AG09309 (cell line): Measurements from ENCODE around the gene TUBGCP5.

Source experiments
- DNase-seq: peaks from one replicate; pipeline ENCODE4 v3.0.0-alpha.2; 2010; ENCODE audit warnings: low read depth
- H3K4me3 ChIP-seq: 2 replicates; pipeline ENCODE4 v1.5.1; 2011; ENCODE audit warnings: mild to moderate bottlenecking, low read depth, low read length, moderate library complexity; ENCODE audit not compliant: control insufficient read depth
- TF ChIP-seq, protein P1 (sequence below): IDR thresholded peaks from 2 replicates; pipeline ENCODE4 v1.5.1; 2011; ENCODE audit warnings: mild to moderate bottlenecking, low read depth, low read length, inconsistent platforms; ENCODE audit not compliant: insufficient read depth, control insufficient read depth; ENCODE audit errors: missing control alignments

The TUBGCP5 gene

DNA sequence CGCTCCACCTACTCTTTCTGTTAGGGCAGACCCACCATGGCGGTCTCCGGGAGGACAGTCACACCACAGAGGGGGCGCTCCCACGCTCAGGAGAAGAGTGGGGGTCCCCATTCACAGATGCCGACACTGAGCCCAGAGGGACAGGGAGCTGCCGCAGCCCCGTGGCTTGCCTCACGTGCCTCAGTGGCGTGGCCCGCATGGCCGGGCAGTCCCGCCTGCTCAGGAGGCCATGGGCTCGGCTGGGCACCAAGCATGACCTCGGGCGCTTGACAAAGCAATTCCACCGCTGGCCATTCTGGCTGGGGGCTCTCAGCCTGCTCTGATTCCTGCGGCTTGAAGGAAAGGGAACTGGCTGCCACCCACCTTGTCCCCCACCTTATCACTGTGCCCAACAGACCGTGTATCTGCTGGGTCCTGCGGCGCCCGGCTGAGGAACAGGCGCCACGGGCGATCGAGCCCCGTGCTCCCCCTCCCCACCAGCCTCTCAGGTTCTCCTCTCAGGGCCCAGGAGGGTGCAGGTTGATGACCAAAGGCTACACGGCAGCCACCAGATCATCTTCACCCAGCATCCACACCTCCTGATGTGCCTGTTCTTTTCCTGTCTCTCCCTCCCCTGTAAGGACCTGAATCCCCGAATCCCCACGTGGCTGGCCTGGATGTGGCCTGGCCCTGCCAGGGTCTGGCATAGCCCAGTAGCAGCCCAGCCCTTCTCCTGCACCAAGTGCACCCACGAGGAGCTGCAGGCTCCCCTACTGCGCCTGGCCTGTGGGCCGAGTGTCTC is 79.9 kb downstream of the TUBGCP5 start:
- H3K4me3 ChIP-seq: no peak overlapping the region
- DNase-seq: no peak
- TF ChIP-seq, protein P1, sequence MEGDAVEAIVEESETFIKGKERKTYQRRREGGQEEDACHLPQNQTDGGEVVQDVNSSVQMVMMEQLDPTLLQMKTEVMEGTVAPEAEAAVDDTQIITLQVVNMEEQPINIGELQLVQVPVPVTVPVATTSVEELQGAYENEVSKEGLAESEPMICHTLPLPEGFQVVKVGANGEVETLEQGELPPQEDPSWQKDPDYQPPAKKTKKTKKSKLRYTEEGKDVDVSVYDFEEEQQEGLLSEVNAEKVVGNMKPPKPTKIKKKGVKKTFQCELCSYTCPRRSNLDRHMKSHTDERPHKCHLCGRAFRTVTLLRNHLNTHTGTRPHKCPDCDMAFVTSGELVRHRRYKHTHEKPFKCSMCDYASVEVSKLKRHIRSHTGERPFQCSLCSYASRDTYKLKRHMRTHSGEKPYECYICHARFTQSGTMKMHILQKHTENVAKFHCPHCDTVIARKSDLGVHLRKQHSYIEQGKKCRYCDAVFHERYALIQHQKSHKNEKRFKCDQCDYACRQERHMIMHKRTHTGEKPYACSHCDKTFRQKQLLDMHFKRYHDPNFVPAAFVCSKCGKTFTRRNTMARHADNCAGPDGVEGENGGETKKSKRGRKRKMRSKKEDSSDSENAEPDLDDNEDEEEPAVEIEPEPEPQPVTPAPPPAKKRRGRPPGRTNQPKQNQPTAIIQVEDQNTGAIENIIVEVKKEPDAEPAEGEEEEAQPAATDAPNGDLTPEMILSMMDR: no peak

DNA sequence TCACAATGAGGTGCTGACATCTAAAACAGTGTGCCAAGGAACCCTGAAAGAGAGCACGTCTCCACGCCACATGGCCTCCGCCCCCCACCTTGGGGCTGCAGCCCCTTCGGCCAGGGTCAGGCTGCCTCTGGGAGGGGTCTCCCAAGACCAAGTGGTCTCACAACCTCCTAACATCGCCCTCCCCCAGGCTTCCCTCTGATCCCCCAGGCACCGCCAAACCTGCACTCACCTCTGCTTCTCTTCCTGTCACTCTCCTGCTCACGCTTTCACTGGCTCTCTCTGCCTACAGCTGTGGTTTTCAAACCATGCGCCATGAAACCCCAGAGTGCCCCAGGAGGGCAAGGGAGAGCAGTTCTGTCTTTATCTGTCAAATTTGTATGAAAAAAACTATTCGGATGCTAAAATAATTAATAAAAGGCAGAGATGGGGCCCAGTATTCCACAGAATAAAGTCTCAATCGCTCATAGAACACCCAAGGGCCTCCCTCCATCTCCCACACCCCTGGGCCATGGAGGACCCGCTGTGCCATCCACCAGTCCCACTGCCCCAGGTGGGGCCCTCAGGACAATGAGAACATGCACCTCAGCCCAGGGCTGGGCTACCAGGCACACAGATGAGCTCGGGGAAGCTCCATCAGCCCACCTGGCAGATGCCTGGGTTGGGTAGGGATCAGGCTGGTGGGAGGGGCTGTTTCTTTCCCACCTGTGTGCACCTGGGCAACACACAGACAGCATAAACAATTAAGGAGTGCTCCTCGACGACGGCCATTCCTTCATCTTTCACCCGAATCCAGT is 80.7 kb downstream of the TUBGCP5 start:
- TF ChIP-seq, protein P1: no peak

DNA sequence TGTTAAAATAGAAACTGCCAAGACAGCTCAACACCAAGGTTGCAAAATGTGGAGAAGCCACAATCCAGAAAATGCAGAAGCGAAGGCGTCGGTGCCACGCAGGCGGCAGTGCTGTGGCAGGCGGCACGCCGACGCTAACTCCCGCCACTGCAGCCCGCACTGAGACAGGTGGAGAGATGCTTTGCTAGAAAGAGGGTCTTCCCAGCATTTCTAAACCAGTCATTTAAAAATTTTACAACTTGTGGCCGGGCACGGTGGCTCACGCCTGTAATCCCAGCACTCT is 82.5 kb downstream of the TUBGCP5 start:
- DNase-seq: no peak
- TF ChIP-seq, protein P1: no peak

More for the DNA sequence above, 80.7 kb downstream of the TUBGCP5 start:
- H3K4me3 ChIP-seq: no peak overlapping the region
- DNase-seq: no peak

DNA sequence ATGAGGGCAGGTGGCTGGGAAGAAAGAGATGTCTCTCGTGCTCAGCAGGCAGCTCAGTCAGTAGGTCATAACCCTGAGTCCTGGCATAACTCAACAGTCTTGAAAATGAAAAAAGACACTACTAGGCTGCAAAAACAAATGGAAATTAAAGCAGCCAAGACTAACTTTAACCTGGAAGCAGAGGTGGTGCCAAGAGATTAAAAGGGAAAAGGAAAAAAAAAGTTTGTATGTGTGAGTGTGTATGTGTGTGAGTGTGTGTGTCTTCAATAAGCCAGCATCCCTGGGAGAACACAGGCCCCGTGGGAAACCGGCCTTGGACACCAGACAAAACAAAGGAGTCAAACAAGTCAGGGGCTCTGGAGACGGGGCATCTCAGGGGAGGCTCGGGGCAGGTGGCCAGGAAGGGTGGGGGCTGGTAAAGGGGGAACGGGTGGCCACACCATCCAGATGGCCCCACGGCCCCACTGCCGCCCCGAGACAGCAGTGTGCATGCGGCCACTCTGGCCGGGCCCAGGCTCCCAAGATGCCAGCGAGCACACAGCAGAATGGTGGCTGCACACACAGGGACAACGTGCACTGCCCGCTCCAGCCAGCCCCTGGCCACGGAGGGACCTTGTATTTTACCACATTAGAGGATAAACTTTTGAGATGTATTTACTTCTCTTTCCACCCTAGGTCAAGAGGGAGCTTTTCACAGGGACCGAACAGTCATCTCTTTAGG is 83.0 kb downstream of the TUBGCP5 start:
- no peak for DNase-seq
- TF ChIP-seq, protein P1: no peak
- no peak overlapping the region for H3K4me3 ChIP-seq

More for the DNA sequence above, 82.5 kb downstream of the TUBGCP5 start:
- no peak overlapping the region for H3K4me3 ChIP-seq

DNA sequence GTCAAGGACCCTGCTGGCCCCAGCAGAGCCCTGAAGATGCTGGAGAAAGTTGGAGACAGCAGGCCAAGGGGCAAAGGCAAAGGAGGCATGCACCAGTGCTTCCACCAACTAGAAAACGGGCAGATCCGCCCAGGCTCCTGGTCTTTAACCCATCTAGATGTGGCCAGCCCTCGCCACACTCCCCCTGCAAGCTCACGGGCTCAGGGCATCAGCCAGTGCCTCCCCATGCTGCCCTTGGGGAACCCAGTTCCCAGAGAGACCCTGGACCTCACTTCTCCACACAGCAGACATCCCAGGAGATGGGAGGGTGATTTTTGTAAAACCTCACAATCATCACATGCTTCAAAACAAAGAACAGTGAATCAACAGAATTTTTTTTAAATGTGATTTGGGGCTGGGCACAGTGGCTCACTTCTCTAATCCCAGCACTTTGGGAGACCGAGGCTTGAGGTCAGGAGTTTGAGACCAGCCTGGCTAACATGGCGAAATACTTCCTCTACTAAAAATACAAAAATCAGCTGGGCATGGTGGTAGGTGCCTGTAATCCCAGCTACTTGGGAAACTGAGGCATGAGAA is 83.7 kb downstream of the TUBGCP5 start:
- H3K4me3 ChIP-seq: no peak overlapping the region
- TF ChIP-seq, protein P1: no peak
- DNase-seq: no peak

DNA sequence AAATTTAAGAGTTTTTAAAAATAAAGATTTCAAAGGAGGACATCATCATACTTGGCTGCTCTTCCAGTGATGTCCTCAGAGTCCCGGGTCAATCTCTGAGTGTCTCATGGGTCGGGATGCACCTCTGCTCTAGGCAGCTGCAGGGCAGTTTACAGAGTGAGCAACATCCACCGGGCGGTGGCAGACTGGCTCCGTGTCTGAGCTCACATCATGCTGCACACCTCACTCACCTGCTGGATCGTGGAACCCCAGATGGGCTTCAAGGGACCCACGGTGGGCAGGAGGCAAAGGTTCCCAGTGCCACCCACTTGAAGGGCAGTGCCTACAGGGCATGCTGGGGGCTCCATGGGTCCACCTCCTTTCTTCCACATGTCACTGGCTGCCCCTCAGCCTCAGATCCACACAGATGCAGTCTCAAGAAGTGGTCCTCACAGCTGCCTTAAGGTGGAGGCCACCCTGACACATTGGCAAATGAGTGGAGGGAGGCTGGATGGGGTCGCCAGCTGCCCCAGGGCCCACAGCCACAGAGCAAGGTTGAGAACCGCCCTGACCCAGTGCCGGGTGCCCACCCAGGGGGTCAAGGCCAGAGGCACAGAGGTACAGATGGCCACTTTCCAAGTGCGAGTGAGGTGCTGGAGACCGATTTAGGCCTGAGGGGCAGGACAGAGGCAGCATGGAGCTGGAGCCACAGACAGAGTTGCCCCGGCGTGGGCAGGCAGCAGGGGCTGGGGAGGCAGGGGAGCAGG is 84.4 kb downstream of the TUBGCP5 start:
- H3K4me3 ChIP-seq: no peak overlapping the region
- DNase-seq: no peak
- TF ChIP-seq, protein P1: no peak
